Tibial nerve (tissue), 4 donors: ENCODE measurements around the gene ETV6.

Experiments used
- EP300 ChIP-seq, 2 donors: sonication (generic); formaldehyde crosslinking; IDR thresholded peaks; one replicate each; pipeline ENCODE4 v1.6.1; 2017; ENCODE audit warnings: antibody characterized with exemption in 2 of 2, mild to moderate bottlenecking in 1 of 2
- POLR2A ChIP-seq, 2 donors: fragments of 450-650 bp; IDR thresholded peaks; one replicate each; pipeline ENCODE4 v1.6.1; 2017; ENCODE audit warnings: antibody characterized with exemption in 2 of 2, mild to moderate bottlenecking in 2 of 2, moderate library complexity in 2 of 2
- TF ChIP-seq, protein P1 (sequence below), 5 experiments: fragments of 200-600 bp in 3 of 5; fragments of 450-650 bp in 2 of 5; sonication (generic) in 3 of 5; IDR thresholded peaks; one replicate each; pipeline ENCODE4 v1.5.1; 2016 to 2019; ENCODE audit warnings: antibody characterized with exemption in 5 of 5, mild to moderate bottlenecking in 3 of 5, moderate library complexity in 2 of 5

DNA sequence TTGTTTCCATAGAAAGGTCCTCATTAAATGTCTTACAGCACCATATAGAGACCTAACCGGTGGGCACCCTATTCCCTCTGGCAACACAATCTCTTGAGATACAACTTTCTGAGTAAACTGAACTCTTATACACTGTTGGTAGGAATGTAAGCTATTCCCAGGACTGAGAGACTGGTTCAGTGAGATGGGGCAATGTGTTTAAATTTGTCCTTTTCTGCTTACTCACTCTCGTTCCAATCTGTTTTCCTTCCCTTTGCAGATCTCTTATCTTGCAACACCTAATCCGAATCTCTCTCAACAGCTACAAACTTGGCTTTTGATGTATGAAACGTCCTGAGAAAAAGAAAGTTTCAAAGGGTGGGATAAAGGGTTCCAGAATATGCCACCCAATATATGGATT lies 26.1 kb upstream of the ETV6 start:
- TF ChIP-seq, protein P1, sequence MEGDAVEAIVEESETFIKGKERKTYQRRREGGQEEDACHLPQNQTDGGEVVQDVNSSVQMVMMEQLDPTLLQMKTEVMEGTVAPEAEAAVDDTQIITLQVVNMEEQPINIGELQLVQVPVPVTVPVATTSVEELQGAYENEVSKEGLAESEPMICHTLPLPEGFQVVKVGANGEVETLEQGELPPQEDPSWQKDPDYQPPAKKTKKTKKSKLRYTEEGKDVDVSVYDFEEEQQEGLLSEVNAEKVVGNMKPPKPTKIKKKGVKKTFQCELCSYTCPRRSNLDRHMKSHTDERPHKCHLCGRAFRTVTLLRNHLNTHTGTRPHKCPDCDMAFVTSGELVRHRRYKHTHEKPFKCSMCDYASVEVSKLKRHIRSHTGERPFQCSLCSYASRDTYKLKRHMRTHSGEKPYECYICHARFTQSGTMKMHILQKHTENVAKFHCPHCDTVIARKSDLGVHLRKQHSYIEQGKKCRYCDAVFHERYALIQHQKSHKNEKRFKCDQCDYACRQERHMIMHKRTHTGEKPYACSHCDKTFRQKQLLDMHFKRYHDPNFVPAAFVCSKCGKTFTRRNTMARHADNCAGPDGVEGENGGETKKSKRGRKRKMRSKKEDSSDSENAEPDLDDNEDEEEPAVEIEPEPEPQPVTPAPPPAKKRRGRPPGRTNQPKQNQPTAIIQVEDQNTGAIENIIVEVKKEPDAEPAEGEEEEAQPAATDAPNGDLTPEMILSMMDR (IDR thresholded peaks at IDR 0.05): no peak
- TF ChIP-seq POLR2A (IDR thresholded peaks at IDR 0.05) (no peak), EP300 (IDR thresholded peaks at IDR 0.05) (no peak)
